ENCODE data around the gene PPP4R2.

PPP4R2 gene

GRCh38 chr3:73018298-73018697, 21.7 kb downstream of the PPP4R2 start:
- ATAC-seq = no peak
- TF ChIP-seq GLIS3 (CRISPR knock-in tag; IDR thresholded peaks at IDR 0.05) (no peak), POU6F1 (CRISPR knock-in tag; IDR thresholded peaks at IDR 0.05; ENCODE audit: borderline replicate concordance, low read depth) (no peak), PPARA (CRISPR knock-in tag; IDR thresholded peaks at IDR 0.05; ENCODE audit: borderline replicate concordance) (no peak), CSRNP3 (CRISPR knock-in tag; IDR thresholded peaks at IDR 0.05) (no peak), RARB (CRISPR knock-in tag; IDR thresholded peaks at IDR 0.05) (no peak), ZNF565 (CRISPR knock-in tag; conservative IDR thresholded peaks at IDR 0.05; ENCODE audit: low read depth) (no peak), ZFP30 (CRISPR knock-in tag; IDR thresholded peaks at IDR 0.05) (no peak), ZFP3 (CRISPR knock-in tag; IDR thresholded peaks at IDR 0.05) (no peak), ARNTL (CRISPR knock-in tag; IDR thresholded peaks at IDR 0.05; ENCODE audit: borderline replicate concordance, low read depth) (no peak), TOX (CRISPR knock-in tag; IDR thresholded peaks at IDR 0.05; ENCODE audit: borderline replicate concordance) (no peak), ISL1 (CRISPR knock-in tag; IDR thresholded peaks at IDR 0.05) (no peak), SNAI2 (CRISPR knock-in tag; IDR thresholded peaks at IDR 0.05) (no peak), PATZ1 (CRISPR knock-in tag; IDR thresholded peaks at IDR 0.05; ENCODE audit: borderline replicate concordance) (no peak), CSDC2 (CRISPR knock-in tag; IDR thresholded peaks at IDR 0.05) (no peak), CREB5 (CRISPR knock-in tag; IDR thresholded peaks at IDR 0.05; ENCODE audit: low read depth) (no peak)

GRCh38 chr3:73018790-73019441, 22.3 kb downstream of the PPP4R2 start:
- no peak for TF ChIP-seq ZC3H10 (CRISPR knock-in tag; IDR thresholded peaks at IDR 0.05)
- no peak for TF ChIP-seq ZFP3 (CRISPR knock-in tag; IDR thresholded peaks at IDR 0.05)
- no peak for TF ChIP-seq TCF4 (CRISPR knock-in tag; IDR thresholded peaks at IDR 0.05; ENCODE audit: borderline replicate concordance)
- TF ChIP-seq PATZ1 (CRISPR knock-in tag; IDR thresholded peaks at IDR 0.05; ENCODE audit: borderline replicate concordance) = no peak
- TF ChIP-seq POU6F1 (CRISPR knock-in tag; IDR thresholded peaks at IDR 0.05; ENCODE audit: borderline replicate concordance, low read depth) = no peak
- no peak for ATAC-seq

GRCh38 chr3:73021301-73021835, 24.8 kb downstream of the PPP4R2 start:
- no peak for ATAC-seq
- no peak for TF ChIP-seq TOX (CRISPR knock-in tag; IDR thresholded peaks at IDR 0.05; ENCODE audit: borderline replicate concordance)
- no peak for TF ChIP-seq ARNTL (CRISPR knock-in tag; IDR thresholded peaks at IDR 0.05; ENCODE audit: borderline replicate concordance, low read depth)
- no peak for TF ChIP-seq RARB (CRISPR knock-in tag; IDR thresholded peaks at IDR 0.05)
- TF ChIP-seq TCF4 (CRISPR knock-in tag; IDR thresholded peaks at IDR 0.05; ENCODE audit: borderline replicate concordance) = no peak
- TF ChIP-seq POU6F1 (CRISPR knock-in tag; IDR thresholded peaks at IDR 0.05; ENCODE audit: borderline replicate concordance, low read depth) = no peak
- TF ChIP-seq CSRNP3 (CRISPR knock-in tag; IDR thresholded peaks at IDR 0.05) = no peak
- TF ChIP-seq ISL1 (CRISPR knock-in tag; IDR thresholded peaks at IDR 0.05) = no peak
- no peak for TF ChIP-seq PATZ1 (CRISPR knock-in tag; IDR thresholded peaks at IDR 0.05; ENCODE audit: borderline replicate concordance)
- no peak for TF ChIP-seq ESRRG (CRISPR knock-in tag; IDR thresholded peaks at IDR 0.05)
- TF ChIP-seq ZC3H10 (CRISPR knock-in tag; IDR thresholded peaks at IDR 0.05) = no peak
- TF ChIP-seq ZNF70 (CRISPR knock-in tag; IDR thresholded peaks at IDR 0.05) = no peak
- no peak for TF ChIP-seq ZFP30 (CRISPR knock-in tag; IDR thresholded peaks at IDR 0.05)
- no peak for TF ChIP-seq ZFP3 (CRISPR knock-in tag; IDR thresholded peaks at IDR 0.05)
- no peak for TF ChIP-seq CSDC2 (CRISPR knock-in tag; IDR thresholded peaks at IDR 0.05)

Data from SK-N-SH treated with all-trans-retinoic acid at 6 μM for 48 hours (cell line).